Measurements from ENCODE around the gene TMCO1. TPM values are rescaled to one million over a fixed set of nuclear protein-coding genes. Genes with fewer than 3 reads are reported as not detected.
"Not testable (repeated sequence)": the region's sequence is repeated elsewhere in the genome, so short reads cannot be mapped to it uniquely, and the experiment has no call there.

Gene TMCO1
- total RNA-seq, 1 experiment from 2014 or later: 70.1 TPM

- DNase-seq: no peak
- Histone ChIP-seq H3K9ac (ENCODE audit: extremely low read depth, insufficient read length, low read length) (no peak overlapping the region), H3K23ac (ENCODE audit: insufficient read length, low read depth, low read length) (no peak overlapping the region), H3K14ac (ENCODE audit: insufficient read depth, low read length) (no peak overlapping the region), H2AFZ (ENCODE audit: low read length) (no peak overlapping the region), H2BK5ac (ENCODE audit: insufficient read length, low read length) (no peak overlapping the region), H2AK5ac (ENCODE audit: insufficient read length, low read length) (no peak overlapping the region), H3K4ac (ENCODE audit: low read depth, low read length) (no peak overlapping the region), H4K20me1 (ENCODE audit: control insufficient read depth, insufficient read depth, insufficient read length) (no peaks in the 10 kb centered on the region), H3K79me2 (ENCODE audit: insufficient read depth, low read length) (no peaks in the 10 kb centered on the region; the same call in 1 of the 2 replicates), H3K23me2 (ENCODE audit: insufficient read length, low read depth, low read length, poor library complexity, severe bottlenecking) (no peaks in the 10 kb centered on the region), H2BK120ac (ENCODE audit: low read depth, low read length, poor library complexity, severe bottlenecking) (no peak overlapping the region), H3K4me1 (ENCODE audit: insufficient read depth, low read length) (no peaks in the 10 kb centered on the region), H3K79me1 (ENCODE audit: insufficient read depth, low read depth, low read length, poor library complexity, severe bottlenecking) (peaks cover 3% of the 10 kb centered on the region), H3T11ph (ENCODE audit: low read length) (no peak overlapping the region), H3K56ac (ENCODE audit: insufficient read length, low read depth, low read length) (no peak overlapping the region), H4K91ac (ENCODE audit: insufficient read length, low read depth, low read length) (no peak overlapping the region), H4K8ac (replicated peaks; ENCODE audit: insufficient read length, low read depth, low read length) (no peak overlapping the region), H3K9me3 (ENCODE audit: control insufficient read depth, low read depth, low read length) (no peaks in the 10 kb centered on the region), H3K4me2 (ENCODE audit: insufficient read depth, insufficient read length, low read length) (no peak overlapping the region), H3K18ac (ENCODE audit: insufficient read length, low read depth, low read length) (no peak overlapping the region), H2BK15ac (ENCODE audit: low read depth, low read length) (no peak overlapping the region), H3K27ac (ENCODE audit: insufficient read length, low read depth, low read length) (no peak overlapping the region), H2BK12ac (ENCODE audit: insufficient read length, low read depth, low read length) (no peak overlapping the region), H2BK20ac (ENCODE audit: low read depth, low read length, poor library complexity, severe bottlenecking) (no peak overlapping the region), H4K5ac (ENCODE audit: insufficient read length, low read depth, low read length) (no peak overlapping the region), H3K27me3 (ENCODE audit: insufficient read depth, low read length) (no peaks in the 10 kb centered on the region)
- H3K4me1 Mint-ChIP-seq: 0 out of 4 replicates have a peak, but pooled peaks cover 0 to 3% of the 10 kb centered on the region in 2 experiments
- no peaks in the 10 kb centered on the region for H3K27me3 Mint-ChIP-seq (ENCODE audit: low read depth)
- H3K4me3 Mint-ChIP-seq: no peak overlapping the region
- TF ChIP-seq, protein P1, sequence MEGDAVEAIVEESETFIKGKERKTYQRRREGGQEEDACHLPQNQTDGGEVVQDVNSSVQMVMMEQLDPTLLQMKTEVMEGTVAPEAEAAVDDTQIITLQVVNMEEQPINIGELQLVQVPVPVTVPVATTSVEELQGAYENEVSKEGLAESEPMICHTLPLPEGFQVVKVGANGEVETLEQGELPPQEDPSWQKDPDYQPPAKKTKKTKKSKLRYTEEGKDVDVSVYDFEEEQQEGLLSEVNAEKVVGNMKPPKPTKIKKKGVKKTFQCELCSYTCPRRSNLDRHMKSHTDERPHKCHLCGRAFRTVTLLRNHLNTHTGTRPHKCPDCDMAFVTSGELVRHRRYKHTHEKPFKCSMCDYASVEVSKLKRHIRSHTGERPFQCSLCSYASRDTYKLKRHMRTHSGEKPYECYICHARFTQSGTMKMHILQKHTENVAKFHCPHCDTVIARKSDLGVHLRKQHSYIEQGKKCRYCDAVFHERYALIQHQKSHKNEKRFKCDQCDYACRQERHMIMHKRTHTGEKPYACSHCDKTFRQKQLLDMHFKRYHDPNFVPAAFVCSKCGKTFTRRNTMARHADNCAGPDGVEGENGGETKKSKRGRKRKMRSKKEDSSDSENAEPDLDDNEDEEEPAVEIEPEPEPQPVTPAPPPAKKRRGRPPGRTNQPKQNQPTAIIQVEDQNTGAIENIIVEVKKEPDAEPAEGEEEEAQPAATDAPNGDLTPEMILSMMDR (conservative IDR thresholded peaks at IDR 0.05): no peak
- no peak overlapping the region for H3K27ac Mint-ChIP-seq
- peaks cover 30 to 57% (median 51%) of the 10 kb centered on the region in 3 experiments for H3K36me3 Mint-ChIP-seq (ENCODE audit: insufficient read depth in 1 of 3, low read depth in 3 of 3)
- peaks cover 6 to 8% of the 10 kb centered on the region in 2 experiments; a peak in 4 of 5 replicates for H3K9me3 Mint-ChIP-seq
- WGBS (ENCODE audit: extremely low coverage, insufficient read length, low lambda C conversion rate): no CpG with 5 or more reads among the region's 1 CpG
Observed at GRCh38 chr1:165683848-165684485, 84.7 kb downstream of the TMCO1 start.

- not testable (repeated sequence) for H4K8ac ChIP-seq (replicated peaks; ENCODE audit: insufficient read length, low read depth, low read length); H3K14ac ChIP-seq (ENCODE audit: insufficient read depth, low read length); H3K9me3 Mint-ChIP-seq; H3K18ac ChIP-seq (ENCODE audit: insufficient read length, low read depth, low read length); H3T11ph ChIP-seq (ENCODE audit: low read length); H3K9me3 ChIP-seq (ENCODE audit: control insufficient read depth, low read depth, low read length); H4K5ac ChIP-seq (ENCODE audit: insufficient read length, low read depth, low read length); H3K4me1 Mint-ChIP-seq; H4K20me1 ChIP-seq (ENCODE audit: control insufficient read depth, insufficient read depth, insufficient read length); DNase-seq; H4K91ac ChIP-seq (ENCODE audit: insufficient read length, low read depth, low read length); H3K27me3 ChIP-seq (ENCODE audit: insufficient read depth, low read length); H3K27ac ChIP-seq (ENCODE audit: insufficient read length, low read depth, low read length); H3K4me3 Mint-ChIP-seq; H2AK5ac ChIP-seq (ENCODE audit: insufficient read length, low read length); H3K23me2 ChIP-seq (ENCODE audit: insufficient read length, low read depth, low read length, poor library complexity, severe bottlenecking); H3K27ac Mint-ChIP-seq; H2BK5ac ChIP-seq (ENCODE audit: insufficient read length, low read length); H3K79me1 ChIP-seq (ENCODE audit: insufficient read depth, low read depth, low read length, poor library complexity, severe bottlenecking); H3K56ac ChIP-seq (ENCODE audit: insufficient read length, low read depth, low read length); H3K79me2 ChIP-seq (ENCODE audit: insufficient read depth, low read length); H2AFZ ChIP-seq (ENCODE audit: low read length); H2BK15ac ChIP-seq (ENCODE audit: low read depth, low read length); H3K23ac ChIP-seq (ENCODE audit: insufficient read length, low read depth, low read length); H3K4me1 ChIP-seq (ENCODE audit: insufficient read depth, low read length); H2BK20ac ChIP-seq (ENCODE audit: low read depth, low read length, poor library complexity, severe bottlenecking); H3K4me2 ChIP-seq (ENCODE audit: insufficient read depth, insufficient read length, low read length); H3K9ac ChIP-seq (ENCODE audit: extremely low read depth, insufficient read length, low read length); H2BK12ac ChIP-seq (ENCODE audit: insufficient read length, low read depth, low read length); H2BK120ac ChIP-seq (ENCODE audit: low read depth, low read length, poor library complexity, severe bottlenecking); H3K27me3 Mint-ChIP-seq (ENCODE audit: low read depth); H3K4ac ChIP-seq (ENCODE audit: low read depth, low read length)
- WGBS (ENCODE audit: extremely low coverage, insufficient read length, low lambda C conversion rate): no CpG with 5 or more reads among the region's 4 CpGs
- H3K36me3 Mint-ChIP-seq (ENCODE audit: insufficient read depth in 1 of 3, low read depth in 3 of 3): peaks cover 34 to 63% (median 58%) of the 10 kb centered on the region in 3 experiments; a peak in 6 of 7 replicates
Observed at GRCh38 chr1:165680773-165681172, 87.9 kb downstream of the TMCO1 start.
